PC-3 (cell line): ENCODE data around the gene UFD1. TPM values are rescaled to one million over a fixed set of nuclear protein-coding genes. Genes with fewer than 3 reads are reported as not detected.

Source experiments
- ATAC-seq: fragments of 200-7000 bp; cut with Tn5 transposase; 2 replicates; pipeline ENCODE4 v1.9.1; 2020; ENCODE audit warnings: mild to moderate bottlenecking, moderate library complexity
- BruUV-seq: library from RNA; stranded (reverse); fragments of 400-500 nt; replicated peaks from 2 replicates; lab custom pipeline; 2021; lab: Mats Ljungman, UMichigan
- CTCF ChIA-PET: fragments of 300-600 bp; sonication (Branson Sonifier 250); formaldehyde crosslinking; loops from one replicate; lab custom pipeline; 2022; ENCODE audit warnings: antibody characterized with exemption; lab: Charles Lee
- POLR2A ChIA-PET: fragments of 300-600 bp; sonication (Branson Sonifier 250); formaldehyde crosslinking; loops from one replicate; lab custom pipeline; 2022; ENCODE audit warnings: antibody characterized with exemption; ENCODE audit not compliant: unreplicated experiment; lab: Charles Lee
- DNase-seq: peaks from one replicate; pipeline ENCODE4 v3.0.0-alpha.2; 2015
- H2AFZ ChIP-seq: fragments of 300-600 bp; sonication (generic); 2 replicates; pipeline ENCODE4 v1.6.0; 2016; ENCODE audit warnings: antibody characterized with exemption, low read length
- H3F3A ChIP-seq: fragments of 300-600 bp; sonication (generic); one replicate; pipeline ENCODE4 v1.6.0; 2017; ENCODE audit warnings: antibody characterized with exemption, low read length, control low read depth, mild to moderate bottlenecking; ENCODE audit not compliant: unreplicated experiment
- H3K27ac ChIP-seq: fragments of 300-600 bp; sonication (generic); 2 replicates; pipeline ENCODE4 v1.5.1; 2016; ENCODE audit warnings: mild to moderate bottlenecking, low read length
- H3K27me3 ChIP-seq: fragments of 300-600 bp; sonication (generic); 2 replicates; pipeline ENCODE4 v1.6.1; 2016; ENCODE audit warnings: low read length, mixed read lengths
- H3K36me3 ChIP-seq: fragments of 300-600 bp; sonication (generic); 2 replicates; pipeline ENCODE4 v1.6.1; 2016; ENCODE audit warnings: low read depth, mixed run types, low read length, mixed read lengths
- H3K4me1 ChIP-seq: fragments of 300-600 bp; sonication (generic); 2 replicates; pipeline ENCODE4 v1.5.1; 2016; ENCODE audit warnings: low read length; ENCODE audit not compliant: insufficient read depth
- H3K4me2 ChIP-seq: fragments of 300-600 bp; sonication (generic); 2 replicates; pipeline ENCODE4 v1.6.0; 2016; ENCODE audit warnings: low read length
- H3K4me3 ChIP-seq: fragments of 300-600 bp; sonication (generic); 2 replicates; pipeline ENCODE4 v1.5.1; 2016; ENCODE audit warnings: mild to moderate bottlenecking, low read length, mixed read lengths
- H3K79me2 ChIP-seq: fragments of 300-600 bp; sonication (generic); 2 replicates; pipeline ENCODE4 v1.6.1; 2017; ENCODE audit warnings: low read length, mixed read lengths
- H3K9ac ChIP-seq: fragments of 300-600 bp; sonication (generic); 2 replicates; pipeline ENCODE4 v1.6.0; 2016; ENCODE audit warnings: mild to moderate bottlenecking, low read length
- H3K9me2 ChIP-seq: fragments of 300-600 bp; sonication (generic); replicated peaks from 2 replicates; pipeline ENCODE4 v1.6.1; 2016; ENCODE audit warnings: mixed run types, low read length, mixed read lengths
- H3K9me3 ChIP-seq: fragments of 300-600 bp; sonication (generic); 2 replicates; pipeline ENCODE4 v1.6.1; 2016; ENCODE audit warnings: low read length, mixed read lengths
- H4K20me1 ChIP-seq: fragments of 300-600 bp; sonication (generic); 2 replicates; pipeline ENCODE4 v1.6.1; 2016; ENCODE audit warnings: low read length, mixed read lengths
- CTCF ChIP-seq: fragments of 300-600 bp; sonication (generic); conservative IDR thresholded peaks from 2 replicates; pipeline ENCODE4 v1.5.1; 2017; ENCODE audit warnings: antibody characterized with exemption, low read depth, mild to moderate bottlenecking, low read length
- EZH2 ChIP-seq: fragments of 300-600 bp; sonication (generic); IDR thresholded peaks from one replicate; pipeline ENCODE4 v1.6.1; 2017; ENCODE audit warnings: antibody characterized with exemption, mild to moderate bottlenecking, low read length; ENCODE audit not compliant: unreplicated experiment
- EZH2phosphoT487 ChIP-seq: fragments of 300-600 bp; sonication (generic); IDR thresholded peaks from 2 replicates; pipeline ENCODE4 v1.6.1; 2018; ENCODE audit warnings: mild to moderate bottlenecking, antibody characterized with exemption, low read length, borderline replicate concordance
- intact Hi-C: fragments of 100-400 bp; cut with micrococcal nuclease; formaldehyde crosslinking; loops from 2 replicates; pipeline ENCODE4 v1.9.0; 2023
- total RNA-seq: library from RNA; depleted of rRNA; stranded (reverse); fragments of >200 nt; gene quantifications from 2 replicates; pipeline ENCODE4 v1.2.3, GENCODE V29; 2014

Gene UFD1
- total RNA-seq, 1 experiment from 2014 or later: 92.6 TPM

GRCh38 chr22:19419464-19420178 lies 59.4 kb downstream of the UFD1 start:
- Histone ChIP-seq H3K9me3 (no peaks in the 10 kb centered on the region), H3K4me3 (no peak overlapping the region), H4K20me1 (peaks cover 15% of the 10 kb centered on the region; the same call in 1 of the 2 replicates), H3K4me2 (no peak overlapping the region), H3K9ac (no peak overlapping the region), H3K36me3 (no peaks in the 10 kb centered on the region; the same call in 1 of the 2 replicates), H3K27ac (no peak overlapping the region), H3K4me1 (no peaks in the 10 kb centered on the region), H2AFZ (no peak overlapping the region), H3K27me3 (no peaks in the 10 kb centered on the region), H3F3A (no peaks in the 10 kb centered on the region), H3K9me2 (no peaks in the 10 kb centered on the region), H3K79me2 (peaks cover 96% of the 10 kb centered on the region)
- DNase-seq (no peak), ATAC-seq (no peak)
- ChIA-PET CTCF (no interaction called here), POLR2A (no interaction called here)
- TF ChIP-seq EZH2: no peak
- no peak for TF ChIP-seq CTCF
- no peak for TF ChIP-seq EZH2phosphoT487
- BruUV-seq: no TSS peak
- intact Hi-C loops: no loop called here

- Histone ChIP-seq H3K4me1 (no peaks in the 10 kb centered on the region), H3K9me2 (no peaks in the 10 kb centered on the region), H3K9ac (no peak overlapping the region), H3K9me3 (no peaks in the 10 kb centered on the region), H4K20me1 (peaks cover 15% of the 10 kb centered on the region; the same call in 1 of the 2 replicates), H3K79me2 (peaks cover 96% of the 10 kb centered on the region), H3K4me2 (no peak overlapping the region), H3K27me3 (no peaks in the 10 kb centered on the region), H3F3A (no peaks in the 10 kb centered on the region), H3K4me3 (no peak overlapping the region), H3K27ac (no peak overlapping the region), H3K36me3 (no peaks in the 10 kb centered on the region), H2AFZ (no peak overlapping the region)
- no peak for DNase-seq
- TF ChIP-seq CTCF (no peak), EZH2 (no peak), EZH2phosphoT487 (no peak)
- no TSS peak for BruUV-seq
- POLR2A ChIA-PET: no interaction called here
- intact Hi-C loops: no loop called here
- ATAC-seq: no peak
- CTCF ChIA-PET: no interaction called here
Measured at GRCh38 chr22:19419086-19419463, 59.9 kb downstream of the UFD1 start.

- Histone ChIP-seq H2AFZ (no peak overlapping the region), H3K36me3 (peaks cover 7% of the 10 kb centered on the region; the same call in 1 of the 2 replicates), H3K27ac (no peak overlapping the region), H3K4me2 (no peak overlapping the region), H3K4me3 (no peak overlapping the region), H3K9me2 (no peaks in the 10 kb centered on the region), H3K79me2 (peaks cover 68% of the 10 kb centered on the region), H3K4me1 (no peaks in the 10 kb centered on the region), H3K27me3 (no peaks in the 10 kb centered on the region), H3K9me3 (no peaks in the 10 kb centered on the region), H3F3A (no peaks in the 10 kb centered on the region), H4K20me1 (0 out of 2 replicates have a peak, but pooled peaks cover 6% of the 10 kb centered on the region), H3K9ac (no peak overlapping the region)
- POLR2A ChIA-PET: no interaction called here
- DNase-seq: no peak
- TF ChIP-seq EZH2: no peak
- no peak for TF ChIP-seq CTCF
- BruUV-seq: no TSS peak
- ATAC-seq: no peak
- intact Hi-C loops: no loop called here
- CTCF ChIA-PET: no interaction called here
Measured at GRCh38 chr22:19412923-19413322, 66.1 kb downstream of the UFD1 start.
